CD4-positive, CD25-positive, alpha-beta regulatory T cell (primary cell): ENCODE results near the gene STXBP6. TPM values are rescaled to one million over a fixed set of nuclear protein-coding genes. Genes with fewer than 3 reads are reported as not detected.

ENCODE experiments used
- ATAC-seq, 2 donors: fragments of 150-1000 bp; cut with Tn5 transposase; one replicate each; pipeline ENCODE4 v1.10.0; 2021; ENCODE audit warnings: low read depth in 2 of 2, moderate number of reproducible peaks in 2 of 2, moderate library complexity in 1 of 2
- DNase-seq, 3 donors: peaks; one replicate each; pipeline versions ENCODE4 v3.0.0 to v3.0.0-alpha.2; 2012 to 2022; ENCODE audit warnings: mixed read lengths in 1 of 3
- H3K27ac ChIP-seq: one replicate; pipeline ENCODE4 v1.7.0; 2013; ENCODE audit warnings: mild to moderate bottlenecking, low read length; ENCODE audit not compliant: insufficient read depth, poor library complexity, severe bottlenecking
- H3K27me3 ChIP-seq: one replicate; pipeline ENCODE4 v1.7.0; 2013; ENCODE audit warnings: low read length; ENCODE audit not compliant: control insufficient read depth, insufficient read depth
- H3K36me3 ChIP-seq: one replicate; pipeline ENCODE4 v1.7.0; 2013; ENCODE audit warnings: mild to moderate bottlenecking, low read length, moderate library complexity; ENCODE audit not compliant: control insufficient read depth, insufficient read depth
- H3K4me1 ChIP-seq: 2 replicates; pipeline ENCODE4 v1.7.0; 2013; ENCODE audit warnings: mild to moderate bottlenecking, low read length; ENCODE audit not compliant: insufficient read depth, control insufficient read depth, poor library complexity, severe bottlenecking
- H3K4me3 ChIP-seq: one replicate; pipeline ENCODE4 v1.7.0; 2013; ENCODE audit warnings: low read depth, mild to moderate bottlenecking, low read length, moderate library complexity
- H3K9me3 ChIP-seq, 2 experiments: 1 replicate in 1 of 2; 2 replicates in 1 of 2; pipeline ENCODE4 v1.7.0; 2013; ENCODE audit warnings: low read length in 2 of 2, mild to moderate bottlenecking in 1 of 2, moderate library complexity in 1 of 2; ENCODE audit not compliant: control insufficient read depth in 2 of 2
- H3K27ac Mint-ChIP-seq, 3 donors: one replicate each; pipeline ENCODE4 v1.8.0; 2020 to 2022; ENCODE audit warnings: mild to moderate bottlenecking in 3 of 3, mixed read lengths in 3 of 3, moderate library complexity in 2 of 3
- H3K27me3 Mint-ChIP-seq: one replicate; pipeline ENCODE4 v1.8.0; 2022; ENCODE audit warnings: mild to moderate bottlenecking, mixed read lengths
- H3K36me3 Mint-ChIP-seq: one replicate; pipeline ENCODE4 v1.8.0; 2020; ENCODE audit warnings: mixed read lengths
- H3K4me1 Mint-ChIP-seq, 4 donors: one replicate each; pipeline ENCODE4 v1.8.0; 2020 to 2022; ENCODE audit warnings: mixed read lengths in 4 of 4, mild to moderate bottlenecking in 1 of 4
- H3K4me3 Mint-ChIP-seq, 4 donors: one replicate each; pipeline ENCODE4 v1.8.0; 2020 to 2022; ENCODE audit warnings: mild to moderate bottlenecking in 4 of 4, mixed read lengths in 4 of 4, moderate library complexity in 3 of 4
- H3K9me3 Mint-ChIP-seq, 7 donors: one replicate each; pipeline ENCODE4 v1.8.0; 2020 to 2022; ENCODE audit warnings: mixed read lengths in 7 of 7, mild to moderate bottlenecking in 3 of 7, moderate library complexity in 2 of 7
- polyA plus RNA-seq, 4 donors: library from polyadenylated mRNA; unstranded; fragments of 300-500 nt; fragmentation: Illumina TruSeq; gene quantifications; one replicate each; pipeline ENCODE4 v1.2.3, GENCODE V29; 2021
- total RNA-seq: library from RNA; stranded (reverse); gene quantifications from one replicate; pipeline ENCODE4 v1.2.3, GENCODE V29; 2022

STXBP6 gene
- total and polyA plus RNA-seq, 5 donors from 2014 or later: not detected

- Histone ChIP-seq H3K27me3 (peaks cover 1% of the 10 kb centered on the region), H3K9me3 (no peaks in the 10 kb centered on the region), H3K4me3 (no peak overlapping the region), H3K36me3 (no peaks in the 10 kb centered on the region), H3K4me1 (no peaks in the 10 kb centered on the region), H3K27ac (no peak overlapping the region)
- H3K36me3 Mint-ChIP-seq: no peaks in the 10 kb centered on the region
- H3K27ac Mint-ChIP-seq: no peak overlapping the region
- no peaks in the 10 kb centered on the region for H3K4me1 Mint-ChIP-seq
- peaks cover 0 to 2% (median 0%) of the 10 kb centered on the region in 7 donors for H3K9me3 Mint-ChIP-seq
- DNase-seq (no peak), ATAC-seq (no peak)
- no peak overlapping the region for H3K4me3 Mint-ChIP-seq
- no peaks in the 10 kb centered on the region for H3K27me3 Mint-ChIP-seq
Measured at GRCh38 chr14:24817212-24818057, 232.5 kb downstream of the STXBP6 start.

GRCh38 chr14:24816929-24817211, 233.1 kb downstream of the STXBP6 start:
- Mint-ChIP-seq H3K27ac (no peak overlapping the region), H3K4me1 (no peaks in the 10 kb centered on the region), H3K9me3 (peaks cover 0 to 2% (median 0%) of the 10 kb centered on the region in 7 donors), H3K4me3 (no peak overlapping the region), H3K27me3 (no peaks in the 10 kb centered on the region), H3K36me3 (no peaks in the 10 kb centered on the region)
- ATAC-seq (no peak), DNase-seq (no peak)
- Histone ChIP-seq H3K27ac (no peak overlapping the region), H3K4me3 (no peak overlapping the region), H3K36me3 (no peaks in the 10 kb centered on the region), H3K4me1 (no peaks in the 10 kb centered on the region), H3K27me3 (peaks cover 1% of the 10 kb centered on the region), H3K9me3 (no peaks in the 10 kb centered on the region)

GRCh38 chr14:24816011-24816928, 233.7 kb downstream of the STXBP6 start:
- no peaks in the 10 kb centered on the region for H3K4me1 Mint-ChIP-seq
- H3K4me3 Mint-ChIP-seq: no peak overlapping the region
- no peaks in the 10 kb centered on the region for H3K36me3 Mint-ChIP-seq
- Histone ChIP-seq H3K9me3 (no peaks in the 10 kb centered on the region), H3K27ac (no peak overlapping the region), H3K27me3 (peaks cover 1% of the 10 kb centered on the region), H3K4me1 (no peaks in the 10 kb centered on the region), H3K4me3 (no peak overlapping the region), H3K36me3 (no peaks in the 10 kb centered on the region)
- no peak for DNase-seq
- H3K27ac Mint-ChIP-seq: no peak overlapping the region
- H3K9me3 Mint-ChIP-seq: peaks cover 0 to 2% (median 0%) of the 10 kb centered on the region in 7 donors
- no peak for ATAC-seq
- H3K27me3 Mint-ChIP-seq: no peaks in the 10 kb centered on the region

GRCh38 chr14:24815543-24815942, 234.4 kb downstream of the STXBP6 start:
- Histone ChIP-seq H3K27ac (no peak overlapping the region), H3K27me3 (peaks cover 1% of the 10 kb centered on the region), H3K9me3 (no peaks in the 10 kb centered on the region), H3K4me3 (no peak overlapping the region), H3K4me1 (no peaks in the 10 kb centered on the region), H3K36me3 (no peaks in the 10 kb centered on the region)
- Mint-ChIP-seq H3K4me3 (no peak overlapping the region), H3K27me3 (no peaks in the 10 kb centered on the region), H3K9me3 (peaks cover 0 to 2% (median 0%) of the 10 kb centered on the region in 7 donors), H3K36me3 (no peaks in the 10 kb centered on the region), H3K4me1 (no peaks in the 10 kb centered on the region), H3K27ac (no peak overlapping the region)
- ATAC-seq (no peak), DNase-seq (no peak)

GRCh38 chr14:24814944-24815343, 235.0 kb downstream of the STXBP6 start:
- H3K4me1 ChIP-seq: no peaks in the 10 kb centered on the region
- Mint-ChIP-seq H3K4me3 (no peak overlapping the region), H3K9me3 (no peaks in the 10 kb centered on the region), H3K27ac (no peak overlapping the region), H3K27me3 (no peaks in the 10 kb centered on the region), H3K4me1 (no peaks in the 10 kb centered on the region), H3K36me3 (no peaks in the 10 kb centered on the region)
- H3K36me3 ChIP-seq: no peaks in the 10 kb centered on the region
- H3K27ac ChIP-seq: no peak overlapping the region
- H3K4me3 ChIP-seq: no peak overlapping the region
- peaks cover 1% of the 10 kb centered on the region for H3K27me3 ChIP-seq
- no peaks in the 10 kb centered on the region for H3K9me3 ChIP-seq
- no peak for ATAC-seq
- DNase-seq: no peak

- no peaks in the 10 kb centered on the region for H3K36me3 Mint-ChIP-seq
- DNase-seq (no peak), ATAC-seq (no peak)
- H3K9me3 Mint-ChIP-seq: no peaks in the 10 kb centered on the region
- H3K4me3 ChIP-seq: no peak overlapping the region
- H3K27ac ChIP-seq: no peak overlapping the region
- H3K4me3 Mint-ChIP-seq: no peak overlapping the region
- H3K27me3 ChIP-seq: peaks cover 1% of the 10 kb centered on the region
- H3K36me3 ChIP-seq: no peaks in the 10 kb centered on the region
- H3K27me3 Mint-ChIP-seq: no peaks in the 10 kb centered on the region
- H3K9me3 ChIP-seq: no peaks in the 10 kb centered on the region
- H3K27ac Mint-ChIP-seq: no peak overlapping the region
- H3K4me1 ChIP-seq: no peaks in the 10 kb centered on the region
- no peaks in the 10 kb centered on the region for H3K4me1 Mint-ChIP-seq
Measured at GRCh38 chr14:24814346-24814745, 235.6 kb downstream of the STXBP6 start.

GRCh38 chr14:24813819-24814259, 236.1 kb downstream of the STXBP6 start:
- peaks cover 1% of the 10 kb centered on the region for H3K27me3 ChIP-seq
- no peaks in the 10 kb centered on the region for H3K9me3 ChIP-seq
- no peak overlapping the region for H3K4me3 ChIP-seq
- no peak for ATAC-seq
- DNase-seq: no peak
- no peaks in the 10 kb centered on the region for H3K4me1 Mint-ChIP-seq
- H3K9me3 Mint-ChIP-seq: no peaks in the 10 kb centered on the region
- H3K36me3 ChIP-seq: no peaks in the 10 kb centered on the region
- H3K4me3 Mint-ChIP-seq: no peak overlapping the region
- no peak overlapping the region for H3K27ac Mint-ChIP-seq
- H3K4me1 ChIP-seq: no peaks in the 10 kb centered on the region
- no peaks in the 10 kb centered on the region for H3K36me3 Mint-ChIP-seq
- H3K27ac ChIP-seq: no peak overlapping the region
- H3K27me3 Mint-ChIP-seq: no peaks in the 10 kb centered on the region
